CD4-positive, alpha-beta memory T cell (primary cell): ENCODE results near the gene MRTFA. TPM values are rescaled to one million over a fixed set of nuclear protein-coding genes. Genes with fewer than 3 reads are reported as not detected.

Experiments used
- CTCF ChIA-PET: fragments of 350-600 bp; sonication (Branson Sonifier 250); formaldehyde crosslinking; loops from one replicate; lab custom pipeline; 2021; ENCODE audit warnings: inconsistent platforms; ENCODE audit not compliant: partially characterized antibody; lab: Charles Lee
- POLR2A ChIA-PET: fragments of 350-600 bp; sonication (Branson Sonifier 250); formaldehyde crosslinking; loops from one replicate; lab custom pipeline; 2021; ENCODE audit not compliant: partially characterized antibody; lab: Charles Lee
- DNase-seq, 5 donors: peaks; one replicate each; pipeline versions ENCODE4 v3.0.0 to v3.0.0-alpha.2; 2020 to 2022; ENCODE audit warnings: mixed read lengths in 1 of 5
- H3K27ac ChIP-seq: one replicate; pipeline ENCODE4 v1.7.0; 2013; ENCODE audit warnings: low read depth, low read length
- H3K27me3 ChIP-seq: 2 replicates; pipeline ENCODE4 v1.7.0; 2013; ENCODE audit warnings: mild to moderate bottlenecking, low read length, moderate library complexity; ENCODE audit not compliant: insufficient read depth
- H3K36me3 ChIP-seq: 2 replicates; pipeline ENCODE4 v1.7.0; 2013; ENCODE audit warnings: mild to moderate bottlenecking, low read length, moderate library complexity; ENCODE audit not compliant: insufficient read depth
- H3K4me1 ChIP-seq: 2 replicates; pipeline ENCODE4 v1.7.0; 2013; ENCODE audit warnings: mild to moderate bottlenecking, low read length, moderate library complexity; ENCODE audit not compliant: insufficient read depth
- H3K4me3 ChIP-seq, 2 donors: one replicate each; pipeline ENCODE4 v1.7.0; 2013; ENCODE audit warnings: low read length in 2 of 2, mild to moderate bottlenecking in 1 of 2
- H3K9me3 ChIP-seq, 2 donors: one replicate each; pipeline ENCODE4 v1.7.0; 2013; ENCODE audit warnings: low read length in 2 of 2, control low read depth in 1 of 2; ENCODE audit not compliant: control insufficient read depth in 1 of 2
- H3K27ac Mint-ChIP-seq, 7 donors: one replicate each; pipeline ENCODE4 v1.8.0; 2020 to 2021; ENCODE audit warnings: mixed read lengths in 7 of 7, mild to moderate bottlenecking in 6 of 7, inconsistent platforms in 3 of 7, moderate library complexity in 3 of 7
- H3K27me3 Mint-ChIP-seq, 2 donors: one replicate each; pipeline ENCODE4 v1.8.0; 2020 to 2021; ENCODE audit warnings: mixed read lengths in 2 of 2
- H3K36me3 Mint-ChIP-seq, 2 donors: one replicate each; pipeline ENCODE4 v1.8.0; 2020 to 2021; ENCODE audit warnings: mixed read lengths in 2 of 2, inconsistent platforms in 1 of 2, mild to moderate bottlenecking in 1 of 2
- H3K4me1 Mint-ChIP-seq, 4 donors: one replicate each; pipeline ENCODE4 v1.8.0; 2020 to 2021; ENCODE audit warnings: mixed read lengths in 4 of 4, mild to moderate bottlenecking in 1 of 4
- H3K4me3 Mint-ChIP-seq, 8 donors: one replicate each; pipeline ENCODE4 v1.8.0; 2020 to 2021; ENCODE audit warnings: mixed read lengths in 8 of 8, mild to moderate bottlenecking in 7 of 8, moderate library complexity in 6 of 8, inconsistent platforms in 3 of 8
- H3K9me3 Mint-ChIP-seq, 8 donors: one replicate each; pipeline ENCODE4 v1.8.0; 2020 to 2021; ENCODE audit warnings: mixed read lengths in 8 of 8, mild to moderate bottlenecking in 5 of 8, inconsistent platforms in 3 of 8, moderate library complexity in 1 of 8
- intact Hi-C: fragments of 100-400 bp; cut with micrococcal nuclease; formaldehyde crosslinking; loops from one replicate; pipeline ENCODE4 v1.15.1; 2023
- polyA plus RNA-seq, 2 donors: library from polyadenylated mRNA; unstranded; fragments of 300-500 nt; fragmentation: Illumina TruSeq; gene quantifications; one replicate each; pipeline ENCODE4 v1.2.3, GENCODE V29; 2021
- total RNA-seq, 2 experiments: library from RNA; stranded (reverse); gene quantifications; one replicate each; pipeline ENCODE4 v1.2.3, GENCODE V29; 2021

Gene MRTFA
- total and polyA plus RNA-seq, 4 experiments from 2014 or later, result 5.3 to 91.6 (median 50.9) TPM

DNA sequence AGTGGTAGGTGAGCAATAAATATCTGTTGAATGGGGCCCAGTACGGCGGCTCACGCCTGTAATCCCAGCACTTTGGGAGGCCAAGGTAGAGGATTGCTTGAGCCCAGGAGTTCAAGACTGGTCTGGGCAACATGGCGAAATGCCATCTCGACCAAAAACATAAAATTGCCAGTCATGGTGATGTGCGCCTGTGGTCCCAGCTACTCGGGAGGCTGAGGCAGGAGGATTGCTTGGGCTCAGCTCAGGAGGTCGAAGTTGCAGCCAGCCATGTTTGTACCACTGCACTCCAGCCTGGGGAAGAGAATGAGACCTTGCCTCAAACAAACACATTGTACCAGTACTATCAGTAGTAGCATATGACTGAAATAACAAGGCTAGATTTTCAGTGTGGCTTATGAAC, 262.0 kb downstream of the MRTFA start:
- Mint-ChIP-seq H3K27ac (peak overlapping the region in 1 of 7 donors; percentile 27), H3K4me3 (no peak overlapping the region), H3K9me3 (no peaks in the 10 kb centered on the region), H3K4me1 (peaks cover 32 to 44% (median 36%) of the 10 kb centered on the region in 4 donors), H3K27me3 (no peaks in the 10 kb centered on the region), H3K36me3 (peaks cover 12 to 25% of the 10 kb centered on the region in 2 donors)
- no peaks in the 10 kb centered on the region for H3K27me3 ChIP-seq
- no peak overlapping the region for H3K4me3 ChIP-seq
- POLR2A ChIA-PET, result no interaction called here
- H3K9me3 ChIP-seq, result no peaks in the 10 kb centered on the region
- CTCF ChIA-PET, result interaction anchor here (1.0 kb wide), 1 partner anchor 9 kb away, joined by 3 read pairs; no protein-coding TSS in a partner anchor
- peaks cover 27% of the 10 kb centered on the region for H3K4me1 ChIP-seq
- no peaks in the 10 kb centered on the region for H3K36me3 ChIP-seq
- no peak for DNase-seq
- no peak overlapping the region for H3K27ac ChIP-seq
- intact Hi-C loops, result no loop called here

DNA sequence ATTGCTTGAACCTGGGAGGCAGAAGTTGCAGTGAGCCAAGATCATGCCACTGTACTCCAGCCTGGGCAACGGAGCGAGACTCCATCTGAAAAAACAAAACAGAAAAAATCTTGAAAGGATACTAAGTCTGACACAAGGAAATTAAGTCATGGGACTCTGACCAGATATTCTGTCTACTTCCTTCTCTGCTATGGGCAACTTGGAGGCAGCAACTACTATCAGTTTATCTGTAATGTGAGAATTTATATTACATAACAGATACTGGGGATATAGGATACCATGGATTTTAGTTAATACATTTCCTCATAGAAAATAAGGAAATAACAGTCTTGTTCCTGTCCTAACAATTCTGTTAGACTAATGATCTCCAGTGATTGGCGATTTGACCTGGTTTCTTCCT, 267.7 kb downstream of the MRTFA start:
- Histone ChIP-seq H3K4me1 (peaks cover 23% of the 10 kb centered on the region), H3K27me3 (no peaks in the 10 kb centered on the region), H3K4me3 (no peak overlapping the region), H3K36me3 (peaks cover 44% of the 10 kb centered on the region), H3K9me3 (no peaks in the 10 kb centered on the region), H3K27ac (no peak overlapping the region)
- Mint-ChIP-seq H3K4me1 (peaks cover 19 to 22% (median 21%) of the 10 kb centered on the region in 4 donors), H3K36me3 (peaks cover 44 to 62% of the 10 kb centered on the region in 2 donors), H3K4me3 (no peak overlapping the region), H3K9me3 (no peaks in the 10 kb centered on the region), H3K27ac (peak overlapping the region in 4 of 7 donors; percentile 5 to 84 (median 46)), H3K27me3 (no peaks in the 10 kb centered on the region)
- intact Hi-C loops, result no loop called here
- CTCF ChIA-PET, result interaction anchor here (1.5 to 1.8 kb wide), 2 partner anchors 16 to 20 kb away, joined by 4 to 7 read pairs; no protein-coding TSS in a partner anchor
- POLR2A ChIA-PET, result no interaction called here
- DNase-seq, result no peak

DNA sequence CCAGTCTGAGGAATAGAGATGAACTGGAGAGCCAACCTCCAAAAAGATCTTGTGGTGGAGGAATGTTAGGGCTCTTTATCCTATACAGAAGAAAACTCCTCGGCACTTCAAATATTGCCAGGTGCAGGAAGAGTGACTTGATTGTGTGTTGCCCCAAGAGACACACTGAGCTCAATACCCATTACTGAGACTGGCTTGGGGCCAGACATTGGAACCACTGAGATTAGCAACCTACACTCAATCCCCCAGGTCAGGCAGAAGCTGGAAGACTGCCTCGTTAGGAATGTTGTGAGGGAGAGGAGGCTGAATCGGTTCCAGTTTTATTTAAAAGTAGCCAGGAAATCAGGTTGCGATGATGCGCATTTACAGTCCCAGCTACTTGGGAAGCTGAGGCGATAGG, 268.5 kb downstream of the MRTFA start:
- no peak overlapping the region for H3K4me3 Mint-ChIP-seq
- H3K4me1 Mint-ChIP-seq, result peaks cover 15 to 17% (median 17%) of the 10 kb centered on the region in 4 donors
- Histone ChIP-seq H3K4me3 (no peak overlapping the region), H3K36me3 (peaks cover 52% of the 10 kb centered on the region), H3K9me3 (no peaks in the 10 kb centered on the region), H3K4me1 (peaks cover 21% of the 10 kb centered on the region), H3K27me3 (no peaks in the 10 kb centered on the region), H3K27ac (no peak overlapping the region)
- ChIA-PET POLR2A (no interaction called here), CTCF (interaction anchor here (0.6 to 1.8 kb wide), 3 partner anchors 17 to 111 kb away, joined by 3 to 7 read pairs (median 4); no protein-coding TSS in a partner anchor)
- intact Hi-C loops, result no loop called here
- peaks cover 45 to 67% of the 10 kb centered on the region in 2 donors for H3K36me3 Mint-ChIP-seq
- peak overlapping the region in 2 of 7 donors; percentile 66 to 75 for H3K27ac Mint-ChIP-seq
- H3K27me3 Mint-ChIP-seq, result no peaks in the 10 kb centered on the region
- no peak for DNase-seq
- H3K9me3 Mint-ChIP-seq, result no peaks in the 10 kb centered on the region

DNA sequence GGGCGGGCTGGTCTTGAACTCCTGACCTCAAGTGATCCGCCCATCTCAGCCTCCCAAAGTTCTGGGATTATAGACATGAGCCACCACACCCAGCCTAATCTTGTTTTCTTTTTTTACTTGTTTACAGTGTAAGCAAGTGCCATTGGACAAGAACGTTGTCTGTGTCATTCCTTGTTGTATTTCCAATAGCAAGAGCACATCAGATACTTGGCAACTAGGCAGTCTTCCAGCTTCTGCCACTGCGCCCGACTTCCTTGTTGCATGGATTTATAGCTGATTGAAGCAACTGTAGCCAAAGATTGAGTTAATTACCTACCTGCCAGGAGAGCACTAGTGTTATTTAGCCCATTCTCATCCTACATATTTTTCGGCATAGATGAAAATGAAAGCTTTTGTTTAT, 269.2 kb downstream of the MRTFA start:
- intact Hi-C loops, result no loop called here
- no peak overlapping the region for H3K27ac ChIP-seq
- ChIA-PET POLR2A (no interaction called here), CTCF (interaction anchor here (1.5 to 2.7 kb wide), 3 partner anchors 17 to 19 kb away, joined by 4 to 12 read pairs (median 7); no protein-coding TSS in a partner anchor)
- peaks cover 48 to 71% of the 10 kb centered on the region in 2 donors for H3K36me3 Mint-ChIP-seq
- H3K4me1 ChIP-seq, result peaks cover 15% of the 10 kb centered on the region
- no peak overlapping the region for H3K27ac Mint-ChIP-seq
- no peaks in the 10 kb centered on the region for H3K9me3 Mint-ChIP-seq
- H3K27me3 Mint-ChIP-seq, result no peaks in the 10 kb centered on the region
- H3K27me3 ChIP-seq, result no peaks in the 10 kb centered on the region
- peaks cover 58% of the 10 kb centered on the region for H3K36me3 ChIP-seq
- peak overlapping the region in 1 of 8 donors; percentile 5 for H3K4me3 Mint-ChIP-seq
- no peak for DNase-seq
- H3K4me3 ChIP-seq, result no peak overlapping the region
- H3K4me1 Mint-ChIP-seq, result peaks cover 10% of the 10 kb centered on the region in 4 donors
- no peaks in the 10 kb centered on the region for H3K9me3 ChIP-seq

DNA sequence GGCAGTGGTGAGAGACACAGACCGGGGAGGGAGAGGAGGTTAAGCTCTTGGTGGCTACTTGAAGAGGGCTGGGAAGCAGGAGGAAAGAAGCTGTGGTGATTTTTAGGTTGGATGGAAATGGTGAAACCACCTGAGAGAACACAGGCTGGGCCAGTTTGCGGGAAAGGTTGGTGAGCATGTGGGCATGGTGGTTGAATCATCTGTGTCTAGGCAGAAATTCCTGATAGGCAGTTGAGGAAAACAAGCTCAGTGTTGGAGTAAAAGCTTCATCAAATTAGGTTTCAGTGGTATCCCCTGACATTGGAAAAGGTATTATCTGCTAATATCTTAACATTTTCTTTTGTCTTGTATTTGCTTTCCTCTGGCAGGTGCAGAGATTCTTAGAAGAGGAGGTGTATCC, 270.5 kb downstream of the MRTFA start:
- ChIA-PET CTCF (interaction anchor here (2.7 kb wide), 1 partner anchor 18 kb away, joined by 12 read pairs; no protein-coding TSS in a partner anchor), POLR2A (no interaction called here)
- peaks cover 5% of the 10 kb centered on the region for H3K4me1 ChIP-seq
- H3K27ac Mint-ChIP-seq, result peak overlapping the region in 6 of 7 donors; percentile 5 to 71 (median 47)
- H3K36me3 Mint-ChIP-seq, result peaks cover 61 to 79% of the 10 kb centered on the region in 2 donors
- no peak for DNase-seq
- no peaks in the 10 kb centered on the region for H3K9me3 Mint-ChIP-seq
- peaks cover 71% of the 10 kb centered on the region for H3K36me3 ChIP-seq
- peaks cover 3 to 11% (median 6%) of the 10 kb centered on the region in 4 donors for H3K4me1 Mint-ChIP-seq
- no peaks in the 10 kb centered on the region for H3K9me3 ChIP-seq
- no peaks in the 10 kb centered on the region for H3K27me3 Mint-ChIP-seq
- H3K27me3 ChIP-seq, result no peaks in the 10 kb centered on the region
- intact Hi-C loops, result no loop called here
- H3K4me3 ChIP-seq, result no peak overlapping the region
- H3K4me3 Mint-ChIP-seq, result no peak overlapping the region
- no peak overlapping the region for H3K27ac ChIP-seq

DNA sequence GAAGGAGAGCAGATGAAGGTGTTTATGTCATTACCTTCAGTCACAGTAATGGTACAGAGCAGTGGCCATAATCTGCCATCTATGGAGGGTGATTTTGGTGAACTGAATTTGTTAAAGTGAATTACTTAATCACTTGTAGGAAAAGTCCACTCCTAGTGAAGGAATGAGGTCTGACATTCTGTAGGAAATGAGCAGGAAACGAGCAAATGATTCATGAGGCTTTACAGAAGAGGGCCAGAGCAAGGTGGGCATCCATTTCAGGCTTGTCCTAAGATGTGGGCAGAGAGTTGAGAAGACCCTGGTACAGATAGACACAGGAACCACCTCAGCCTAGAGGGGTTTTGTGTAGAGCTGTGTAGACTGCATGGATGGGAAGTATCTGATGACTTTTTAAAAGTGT, 272.1 kb downstream of the MRTFA start:
- no peaks in the 10 kb centered on the region for H3K27me3 ChIP-seq
- no peak overlapping the region for H3K27ac ChIP-seq
- no peak for DNase-seq
- H3K4me1 ChIP-seq, result no peaks in the 10 kb centered on the region
- intact Hi-C loops, result no loop called here
- H3K4me1 Mint-ChIP-seq, result peaks cover 0 to 9% (median 4%) of the 10 kb centered on the region in 4 donors
- ChIA-PET POLR2A (no interaction called here), CTCF (interaction anchor here (2.7 kb wide), 1 partner anchor 16 kb away, joined by 12 read pairs; no protein-coding TSS in a partner anchor)
- no peak overlapping the region for H3K4me3 ChIP-seq
- H3K27ac Mint-ChIP-seq, result peak overlapping the region in 5 of 7 donors; percentile 19 to 95 (median 41)
- peak overlapping the region in 1 of 8 donors; percentile 17 for H3K4me3 Mint-ChIP-seq
- no peaks in the 10 kb centered on the region for H3K9me3 ChIP-seq
- peaks cover 74 to 87% of the 10 kb centered on the region in 2 donors for H3K36me3 Mint-ChIP-seq
- no peaks in the 10 kb centered on the region for H3K9me3 Mint-ChIP-seq
- H3K27me3 Mint-ChIP-seq, result no peaks in the 10 kb centered on the region
- H3K36me3 ChIP-seq, result peaks cover 87% of the 10 kb centered on the region

DNA sequence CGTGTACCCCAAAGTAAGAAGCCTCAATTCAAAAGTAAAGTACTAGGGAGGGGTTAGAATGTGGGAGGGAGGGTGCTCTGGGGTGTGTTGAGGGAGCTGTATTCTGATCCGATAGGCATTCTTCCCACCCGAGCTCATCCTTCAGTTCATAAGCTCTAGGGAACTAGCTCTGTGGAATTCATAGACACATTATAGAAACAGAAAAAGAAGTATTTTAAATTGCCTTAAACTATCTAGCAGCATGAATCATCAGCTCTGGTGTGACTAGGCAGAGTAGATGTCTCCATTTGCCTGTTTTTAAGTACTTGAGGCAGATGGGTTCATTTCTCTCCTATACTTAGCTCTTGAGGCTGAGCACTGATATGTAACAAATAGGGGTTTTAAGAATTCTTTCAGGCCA, 273.5 kb downstream of the MRTFA start:
- DNase-seq, result no peak
- CTCF ChIA-PET, result no interaction called here
- no peaks in the 10 kb centered on the region for H3K9me3 ChIP-seq
- Mint-ChIP-seq H3K27ac (peak overlapping the region in 5 of 7 donors; percentile 12 to 87 (median 46)), H3K36me3 (peaks cover 84 to 93% of the 10 kb centered on the region in 2 donors), H3K9me3 (no peaks in the 10 kb centered on the region), H3K27me3 (no peaks in the 10 kb centered on the region), H3K4me3 (no peak overlapping the region), H3K4me1 (peaks cover 0 to 9% (median 4%) of the 10 kb centered on the region in 4 donors)
- no peaks in the 10 kb centered on the region for H3K27me3 ChIP-seq
- H3K4me1 ChIP-seq, result no peaks in the 10 kb centered on the region
- peaks cover 97% of the 10 kb centered on the region for H3K36me3 ChIP-seq
- H3K4me3 ChIP-seq, result no peak overlapping the region
- intact Hi-C loops, result no loop called here
- POLR2A ChIA-PET, result interaction anchor here (1.3 kb wide), 1 partner anchor 66 kb away, joined by 3 read pairs; no protein-coding TSS in a partner anchor
- H3K27ac ChIP-seq, result no peak overlapping the region
